ENCODE results near the gene TMEM119.
"Not testable (repeated sequence)": the region's sequence is repeated elsewhere in the genome, so short reads cannot be mapped to it uniquely, and the experiment has no call there.

The TMEM119 gene

DNA sequence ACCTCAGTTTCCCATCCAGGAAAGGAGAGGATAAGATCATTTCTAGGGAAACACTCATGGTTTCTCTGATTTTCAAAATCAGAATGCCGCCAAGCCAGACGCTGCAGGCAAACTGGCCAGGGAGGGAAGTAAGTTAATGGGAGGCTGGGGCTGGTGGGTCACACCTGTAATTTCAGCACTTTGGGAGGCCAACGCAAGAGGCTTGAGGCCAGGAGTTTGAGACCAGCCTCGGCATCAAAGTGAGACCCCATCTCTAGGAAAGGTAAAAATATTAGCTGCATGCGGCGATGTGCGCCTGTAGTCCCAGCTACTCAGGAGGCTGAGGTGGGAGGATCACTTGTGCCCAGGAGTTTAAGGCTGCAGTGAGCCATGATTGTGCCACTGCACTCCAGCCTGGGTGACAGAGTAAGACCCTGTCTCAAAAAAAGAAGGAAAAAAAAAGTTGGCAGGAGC lies 35.2 kb upstream of the TMEM119 start:
- H3K4me3 ChIP-seq (ENCODE audit: low read depth, low read length), result no peak overlapping the region
- TF ChIP-seq, protein P1, sequence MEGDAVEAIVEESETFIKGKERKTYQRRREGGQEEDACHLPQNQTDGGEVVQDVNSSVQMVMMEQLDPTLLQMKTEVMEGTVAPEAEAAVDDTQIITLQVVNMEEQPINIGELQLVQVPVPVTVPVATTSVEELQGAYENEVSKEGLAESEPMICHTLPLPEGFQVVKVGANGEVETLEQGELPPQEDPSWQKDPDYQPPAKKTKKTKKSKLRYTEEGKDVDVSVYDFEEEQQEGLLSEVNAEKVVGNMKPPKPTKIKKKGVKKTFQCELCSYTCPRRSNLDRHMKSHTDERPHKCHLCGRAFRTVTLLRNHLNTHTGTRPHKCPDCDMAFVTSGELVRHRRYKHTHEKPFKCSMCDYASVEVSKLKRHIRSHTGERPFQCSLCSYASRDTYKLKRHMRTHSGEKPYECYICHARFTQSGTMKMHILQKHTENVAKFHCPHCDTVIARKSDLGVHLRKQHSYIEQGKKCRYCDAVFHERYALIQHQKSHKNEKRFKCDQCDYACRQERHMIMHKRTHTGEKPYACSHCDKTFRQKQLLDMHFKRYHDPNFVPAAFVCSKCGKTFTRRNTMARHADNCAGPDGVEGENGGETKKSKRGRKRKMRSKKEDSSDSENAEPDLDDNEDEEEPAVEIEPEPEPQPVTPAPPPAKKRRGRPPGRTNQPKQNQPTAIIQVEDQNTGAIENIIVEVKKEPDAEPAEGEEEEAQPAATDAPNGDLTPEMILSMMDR (conservative IDR thresholded peaks at IDR 0.05; ENCODE audit: low read depth, low read length), result no peak
- no peak for DNase-seq (ENCODE audit: low read depth)

DNA sequence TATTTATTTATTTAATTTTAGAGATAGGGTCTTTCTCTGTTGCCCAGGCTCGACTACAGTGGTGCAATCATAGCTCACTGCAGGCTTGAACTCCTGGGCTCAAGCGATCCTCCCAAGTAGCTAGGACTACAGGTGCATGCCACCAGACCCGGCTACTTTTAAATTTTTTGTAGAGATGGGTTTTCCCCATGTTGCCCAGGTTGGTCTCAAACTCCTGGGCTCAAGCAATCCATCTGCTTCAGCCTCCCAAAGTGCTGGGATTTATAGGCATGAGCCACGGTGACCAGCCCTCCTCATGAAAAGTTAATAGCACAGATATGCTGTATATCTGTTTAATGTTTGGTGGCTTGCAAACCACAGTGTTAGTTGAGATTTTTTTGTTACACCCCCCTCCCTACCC lies 33.4 kb upstream of the TMEM119 start:
- DNase-seq (ENCODE audit: low read depth); H3K4me3 ChIP-seq (ENCODE audit: low read depth, low read length): not testable (repeated sequence)

DNA sequence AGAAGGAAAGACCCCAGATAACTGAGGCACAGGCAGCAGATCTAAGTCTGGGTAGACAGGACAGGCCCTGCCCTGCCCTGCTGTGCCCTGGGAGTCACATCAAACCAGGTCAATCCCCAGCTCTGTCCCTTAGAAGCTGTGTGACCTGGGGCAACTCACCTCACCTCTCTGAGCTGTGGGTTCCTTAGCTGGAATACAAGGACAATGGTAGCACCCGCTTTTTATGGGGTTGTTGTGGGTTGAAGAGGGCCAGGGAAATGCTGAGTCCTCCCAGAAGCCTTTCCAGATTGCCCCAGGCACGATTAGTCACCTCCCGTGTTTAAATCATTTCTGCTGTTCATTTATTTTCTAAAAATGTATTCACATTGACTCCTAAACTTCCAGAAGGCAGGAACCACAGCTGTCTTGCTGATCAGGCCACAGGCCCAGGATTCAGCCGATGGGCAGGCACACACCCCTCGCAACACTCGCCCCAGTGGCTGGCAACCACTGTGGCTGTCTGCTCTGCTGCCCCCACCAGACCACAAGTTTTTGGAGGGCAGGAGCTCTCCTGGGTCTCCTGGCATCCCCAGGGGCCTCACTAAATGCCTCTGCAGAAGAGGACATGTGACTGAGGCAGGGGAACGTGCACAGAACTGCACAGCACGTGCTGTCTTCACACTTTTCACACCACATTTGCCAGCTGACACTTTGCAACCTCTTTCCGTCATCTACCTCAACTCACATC lies 32.8 kb upstream of the TMEM119 start:
- no peak overlapping the region for H3K4me3 ChIP-seq (ENCODE audit: low read depth, low read length)
- peak; percentile 44 for DNase-seq (ENCODE audit: low read depth)

DNA sequence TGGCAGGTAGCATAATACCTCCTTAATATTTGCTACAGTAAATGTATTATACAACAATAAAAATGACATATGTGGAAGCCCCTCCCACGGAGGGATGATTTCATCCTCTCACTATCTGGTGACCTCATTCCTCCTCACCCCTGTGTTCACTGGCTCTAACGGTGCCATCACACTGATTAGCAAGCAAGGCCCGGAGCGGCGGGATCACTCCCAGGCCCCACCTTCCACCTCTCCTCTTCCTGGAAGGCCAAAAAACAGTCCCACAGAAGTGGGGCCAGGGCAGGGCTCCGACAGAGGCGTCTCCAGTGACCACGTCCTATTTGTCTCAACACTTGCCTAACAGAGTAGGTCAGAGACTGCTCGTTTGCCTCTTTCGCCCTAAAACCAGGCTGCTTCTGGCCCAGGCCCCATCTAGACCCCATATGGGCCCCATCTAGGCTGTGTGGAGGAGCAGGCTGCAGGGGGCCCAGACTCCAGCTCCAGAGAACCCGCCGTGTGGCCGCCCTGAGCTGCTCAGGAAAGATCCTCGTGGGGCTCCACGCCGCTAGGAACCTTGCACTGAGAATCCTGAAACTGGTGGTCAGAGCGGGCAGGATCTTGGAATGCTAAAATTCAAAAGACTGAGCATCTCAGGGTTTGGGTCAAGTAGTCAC lies 32.1 kb upstream of the TMEM119 start:
- H3K4me3 ChIP-seq (ENCODE audit: low read depth, low read length), result no peak overlapping the region
- DNase-seq (ENCODE audit: low read depth), result peak; percentile 80
- TF ChIP-seq, protein P1 (conservative IDR thresholded peaks at IDR 0.05; ENCODE audit: low read depth, low read length), result no peak

More for the DNA sequence above, 32.8 kb upstream of the TMEM119 start:
- TF ChIP-seq, protein P1 (conservative IDR thresholded peaks at IDR 0.05; ENCODE audit: low read depth, low read length), result no peak

DNA sequence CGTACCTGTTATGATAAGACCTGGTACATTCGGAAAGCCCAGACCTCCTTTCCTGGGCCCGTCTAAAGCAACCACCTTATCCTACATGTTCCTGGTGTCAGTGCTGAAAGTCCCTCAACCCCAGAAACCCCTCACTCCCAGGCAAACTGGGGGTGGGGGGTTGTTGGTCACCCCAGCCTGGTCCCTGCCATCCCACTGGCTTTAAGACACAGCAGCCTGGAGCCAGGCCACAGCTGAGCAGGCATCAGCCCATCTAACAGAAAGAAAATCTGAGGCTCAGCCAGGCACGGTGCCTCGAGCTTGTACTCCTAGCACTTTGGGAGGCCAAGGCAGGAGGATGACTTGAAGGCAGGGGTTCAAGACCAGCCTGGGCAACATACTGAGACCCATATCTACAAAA lies 31.3 kb upstream of the TMEM119 start:
- DNase-seq (ENCODE audit: low read depth), result no peak
- no peak overlapping the region for H3K4me3 ChIP-seq (ENCODE audit: low read depth, low read length)
- TF ChIP-seq, protein P1 (conservative IDR thresholded peaks at IDR 0.05; ENCODE audit: low read depth, low read length), result no peak

DNA sequence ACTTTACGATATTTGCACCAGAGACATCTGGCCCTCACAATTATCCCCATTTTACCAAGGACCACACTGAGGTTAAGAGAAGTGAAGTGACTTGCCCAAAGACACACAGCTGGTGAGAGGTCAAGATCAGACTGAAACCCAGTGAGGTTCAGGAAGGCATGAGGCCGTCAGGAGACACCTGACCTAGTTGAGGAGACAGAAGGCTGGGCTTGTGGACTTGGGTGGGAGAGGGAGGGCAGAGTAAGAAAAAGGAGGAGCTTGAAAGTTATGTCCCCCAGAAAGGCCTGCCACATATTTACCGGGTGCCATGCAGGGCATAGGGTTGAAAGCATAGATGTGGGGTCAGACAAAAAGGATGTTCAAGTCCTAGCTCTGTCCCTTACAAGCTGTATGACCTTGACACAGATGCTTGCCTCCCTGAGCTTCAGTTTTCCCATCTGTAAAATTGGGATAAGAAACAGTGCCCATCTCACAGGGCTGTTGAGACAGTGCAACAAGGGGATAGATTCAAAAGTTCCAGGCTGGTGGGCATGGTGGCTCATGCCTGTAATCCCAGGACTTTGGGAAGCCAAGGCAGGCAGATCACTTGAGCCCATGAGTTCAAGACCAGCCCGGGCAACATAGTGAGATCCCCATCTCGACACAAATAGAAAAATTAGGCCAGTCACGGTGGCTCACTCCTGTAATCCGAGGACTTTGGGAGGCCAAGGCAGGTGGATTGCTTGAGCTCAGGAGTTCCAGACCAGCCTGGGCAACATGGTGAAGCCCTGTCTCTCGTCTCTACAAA lies 29.4 kb upstream of the TMEM119 start:
- DNase-seq (ENCODE audit: low read depth), result no peak
- TF ChIP-seq, protein P1 (conservative IDR thresholded peaks at IDR 0.05; ENCODE audit: low read depth, low read length), result no peak
- no peak overlapping the region for H3K4me3 ChIP-seq (ENCODE audit: low read depth, low read length)

DNA sequence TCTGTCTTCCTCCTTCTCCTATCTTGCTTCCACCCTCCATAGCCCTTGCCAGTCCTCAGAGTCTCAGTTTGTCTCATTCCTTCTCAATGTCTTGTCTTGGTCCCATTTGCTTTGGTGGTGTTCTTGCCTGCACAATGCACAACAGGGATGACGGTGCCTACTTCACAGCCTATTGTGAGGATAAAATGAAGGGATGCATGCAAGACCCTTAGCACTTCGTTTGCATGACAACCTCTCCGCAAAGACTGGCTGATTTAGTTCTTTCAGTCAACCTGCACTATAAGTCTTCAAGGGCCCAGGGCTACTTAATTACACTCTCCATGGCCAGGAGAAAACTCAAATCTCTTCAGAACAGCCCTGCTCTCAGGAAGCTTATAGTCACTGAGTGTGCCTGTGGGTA lies 27.3 kb upstream of the TMEM119 start:
- TF ChIP-seq, protein P1 (conservative IDR thresholded peaks at IDR 0.05; ENCODE audit: low read depth, low read length), result no peak
- H3K4me3 ChIP-seq (ENCODE audit: low read depth, low read length), result no peak overlapping the region
- no peak for DNase-seq (ENCODE audit: low read depth)

Data from choroid plexus epithelial cell (primary cell).